Measurements from ENCODE around the gene KCNG3. TPM values are rescaled to one million over a fixed set of nuclear protein-coding genes. Genes with fewer than 3 reads are reported as not detected.

The KCNG3 gene
- total and polyA plus RNA-seq, 3 donors from 2014 or later: 1.2 to 12.4 (median 11.3) TPM

- TF ChIP-seq CTCF (IDR thresholded peaks at IDR 0.05): no peak
- no peak for TF ChIP-seq POLR2A (IDR thresholded peaks at IDR 0.05)
- DNase-seq: no peak
- no peaks in the 10 kb centered on the region for H3K9me3 ChIP-seq
- no peak overlapping the region for H3K27ac ChIP-seq
- H3K27me3 ChIP-seq: no peaks in the 10 kb centered on the region
- no peaks in the 10 kb centered on the region for H3K36me3 ChIP-seq (ENCODE audit: low read depth, missing control alignments)
- H3K4me1 ChIP-seq: peaks cover 6% of the 10 kb centered on the region
- whole genome bisulfite sequencing, 2 donors: 89 to 93% methylated on average over 3 of the region's 3 CpGs
- H3K4me3 ChIP-seq: no peak overlapping the region
- intact Hi-C loops (cut with DNase I; ENCODE audit: low total_unique reads): no loop called here
Observed at GRCh38 chr2:42498497-42498896, 4.7 kb upstream of the KCNG3 start.

- H3K36me3 ChIP-seq (ENCODE audit: low read depth, missing control alignments): no peaks in the 10 kb centered on the region
- no peak overlapping the region for H3K4me3 ChIP-seq
- H3K27me3 ChIP-seq: no peaks in the 10 kb centered on the region
Observed at GRCh38 chr2:42495611-42496010, 1.8 kb upstream of the KCNG3 start.

GRCh38 chr2:42495234-42495581, 1.4 kb upstream of the KCNG3 start:
- H3K27ac ChIP-seq: peak overlapping the region in 1 of 2 donors; percentile 90
- TF ChIP-seq POLR2A (IDR thresholded peaks at IDR 0.05): no peak
- TF ChIP-seq CTCF (IDR thresholded peaks at IDR 0.05): no peak
- H3K4me3 ChIP-seq: peak overlapping the region; percentile 70 to 72
- no peaks in the 10 kb centered on the region for H3K36me3 ChIP-seq (ENCODE audit: low read depth, missing control alignments)
- H3K9me3 ChIP-seq: no peaks in the 10 kb centered on the region
- 0 to 3% methylated on average over 1 of the region's 1 CpG for WGBS, 2 donors
- intact Hi-C loops (cut with DNase I; ENCODE audit: low total_unique reads): no loop called here
- H3K4me1 ChIP-seq: peaks cover 6% of the 10 kb centered on the region
- no peaks in the 10 kb centered on the region for H3K27me3 ChIP-seq
- no peak for DNase-seq

More at GRCh38 chr2:42495611-42496010, 1.8 kb upstream of the KCNG3 start:
- no peak for DNase-seq
- no peaks in the 10 kb centered on the region for H3K9me3 ChIP-seq
- TF ChIP-seq POLR2A (IDR thresholded peaks at IDR 0.05) (no peak), CTCF (IDR thresholded peaks at IDR 0.05) (no peak)
- no peak overlapping the region for H3K27ac ChIP-seq
- H3K4me1 ChIP-seq: peaks cover 6% of the 10 kb centered on the region
- WGBS, 2 donors: 31 to 39% methylated on average over 6 of the region's 6 CpGs
- intact Hi-C loops (cut with DNase I; ENCODE audit: low total_unique reads): no loop called here

GRCh38 chr2:42494355-42495233, 812 bp upstream of the KCNG3 start:
- no peaks in the 10 kb centered on the region for H3K27me3 ChIP-seq
- 1% methylated on average over 35 to 42 of the region's 65 CpGs for WGBS, 2 donors
- TF ChIP-seq POLR2A (IDR thresholded peaks at IDR 0.05): no peak
- peak; percentile 70 to 95 (median 87) for TF ChIP-seq CTCF (IDR thresholded peaks at IDR 0.05)
- H3K9me3 ChIP-seq: no peaks in the 10 kb centered on the region
- H3K4me3 ChIP-seq: peak overlapping the region; percentile 70 to 72
- peak; percentile 86 for DNase-seq
- no peaks in the 10 kb centered on the region for H3K36me3 ChIP-seq (ENCODE audit: low read depth, missing control alignments)
- H3K27ac ChIP-seq: peak overlapping the region; percentile 79 to 90
- intact Hi-C loops (cut with DNase I; ENCODE audit: low total_unique reads): no loop called here
- H3K4me1 ChIP-seq: peaks cover 6% of the 10 kb centered on the region

Measured in testis (tissue), 3 donors.